ENCODE results near the gene TRAF6. TPM values are rescaled to one million over a fixed set of nuclear protein-coding genes. Genes with fewer than 3 reads are reported as not detected.

The TRAF6 gene
- polyA plus RNA-seq, 1 of the 3 experiments (the other 2 are of a cell fraction) = 4.3 TPM

- H2AFZ ChIP-seq (ENCODE audit: low read depth) = no peak overlapping the region; the same call in 1 of the 2 replicates
- H3K4me2 ChIP-seq = no peak overlapping the region
- H3K27ac ChIP-seq (ENCODE audit: low read depth in 2 of 2, low read length in 1 of 2) = no peak overlapping the region
- H4K20me1 ChIP-seq (ENCODE audit: insufficient read depth) = no peaks in the 10 kb centered on the region
- no peak overlapping the region for H3K9ac ChIP-seq
- no peaks in the 10 kb centered on the region for H3K9me3 ChIP-seq
- H3K27me3 ChIP-seq (ENCODE audit: insufficient read depth) = no peaks in the 10 kb centered on the region
- ChIA-PET CTCF (interaction anchor here (1.1 to 1.3 kb wide), 3 partner anchors 18 to 172 kb away, joined by 3 to 4 read pairs (median 3); no protein-coding TSS in a partner anchor), POLR2A (no interaction called here)
- H3K9me2 ChIP-seq = no peaks in the 10 kb centered on the region
- no peaks in the 10 kb centered on the region for H3F3A ChIP-seq (replicated peaks; ENCODE audit: insufficient read depth)
- 50% methylated on average over 3 of the region's 3 CpGs for WGBS (ENCODE audit: low lambda C conversion rate)
- TF ChIP-seq TEAD4 (IDR thresholded peaks at IDR 0.05; ENCODE audit: borderline replicate concordance, insufficient read depth) (no peak), SIN3A (IDR thresholded peaks at IDR 0.05; ENCODE audit: borderline replicate concordance, low read depth, low read length) (no peak), ELF1 (IDR thresholded peaks at IDR 0.05) (no peak), FOXM1 (IDR thresholded peaks at IDR 0.05; ENCODE audit: low read depth) (no peak), RCOR1 (IDR thresholded peaks at IDR 0.05; ENCODE audit: low read length) (no peak), MEF2A (IDR thresholded peaks at IDR 0.05; ENCODE audit: borderline replicate concordance, low read depth) (no peak), MAX (IDR thresholded peaks at IDR 0.05; ENCODE audit: low read depth) (no peak)
- DNase-seq = no peak
- H3K4me1 ChIP-seq (ENCODE audit: control insufficient read depth in 1 of 2, insufficient read depth in 2 of 2, low read depth in 1 of 2, low read length in 1 of 2) = no peaks in the 10 kb centered on the region
- no peak overlapping the region for H3K4me3 ChIP-seq (ENCODE audit: low read depth in 2 of 2, low read length in 1 of 2)
- H3K79me2 ChIP-seq (ENCODE audit: insufficient read depth) = no peaks in the 10 kb centered on the region
- H3K36me3 ChIP-seq (replicated peaks in 1 of 2; ENCODE audit: control insufficient read depth in 1 of 2, insufficient read depth in 2 of 2, low read length in 1 of 2) = no peaks in the 10 kb centered on the region
These were observed 46.3 kb downstream of the TRAF6 start for GRCh38 chr11:36463781-36464180.

- Histone ChIP-seq H3K9me2 (no peaks in the 10 kb centered on the region), H3K27me3 (ENCODE audit: insufficient read depth) (no peaks in the 10 kb centered on the region), H2AFZ (ENCODE audit: low read depth) (no peak overlapping the region), H3K9me3 (no peaks in the 10 kb centered on the region), H3K79me2 (ENCODE audit: insufficient read depth) (no peaks in the 10 kb centered on the region), H3K27ac (ENCODE audit: low read depth in 2 of 2, low read length in 1 of 2) (no peak overlapping the region), H3K4me3 (ENCODE audit: low read depth in 2 of 2, low read length in 1 of 2) (no peak overlapping the region), H3K4me2 (no peak overlapping the region), H4K20me1 (ENCODE audit: insufficient read depth) (no peaks in the 10 kb centered on the region), H3K4me1 (ENCODE audit: control insufficient read depth in 1 of 2, insufficient read depth in 2 of 2, low read depth in 1 of 2, low read length in 1 of 2) (no peaks in the 10 kb centered on the region), H3F3A (replicated peaks; ENCODE audit: insufficient read depth) (no peaks in the 10 kb centered on the region), H3K9ac (no peak overlapping the region), H3K36me3 (replicated peaks in 1 of 2; ENCODE audit: control insufficient read depth in 1 of 2, insufficient read depth in 2 of 2, low read length in 1 of 2) (no peaks in the 10 kb centered on the region)
- WGBS (ENCODE audit: low lambda C conversion rate) = 98% methylated on average over 9 of the region's 15 CpGs
- TF ChIP-seq POLR2AphosphoS5 (IDR thresholded peaks at IDR 0.05; ENCODE audit: low read depth, low read length) (no peak), FOXM1 (IDR thresholded peaks at IDR 0.05; ENCODE audit: low read depth) (no peak), GATA2 (CRISPR knock-in tag; IDR thresholded peaks at IDR 0.05) (no peak), MAX (IDR thresholded peaks at IDR 0.05; ENCODE audit: low read depth) (no peak)
- no peak for DNase-seq
- POLR2A ChIA-PET = no interaction called here
- CTCF ChIA-PET = interaction anchor here (0.6 to 1.4 kb wide), 3 partner anchors 9 to 170 kb away, joined by 3 to 5 read pairs (median 3); no protein-coding TSS in a partner anchor
These were observed 47.8 kb downstream of the TRAF6 start for GRCh38 chr11:36462321-36462720.

GRCh38 chr11:36460220-36460619, 49.9 kb downstream of the TRAF6 start:
- H3K27ac ChIP-seq (ENCODE audit: low read depth in 2 of 2, low read length in 1 of 2) = no peak overlapping the region
- no peaks in the 10 kb centered on the region for H3K79me2 ChIP-seq (ENCODE audit: insufficient read depth)
- CTCF ChIA-PET = interaction anchor here (1.0 to 2.7 kb wide), 2 partner anchors 18 to 33 kb away, joined by 5 to 7 read pairs; no protein-coding TSS in a partner anchor
- H3K27me3 ChIP-seq (ENCODE audit: insufficient read depth) = no peaks in the 10 kb centered on the region
- no peaks in the 10 kb centered on the region for H4K20me1 ChIP-seq (ENCODE audit: insufficient read depth)
- no peaks in the 10 kb centered on the region for H3K36me3 ChIP-seq (replicated peaks in 1 of 2; ENCODE audit: control insufficient read depth in 1 of 2, insufficient read depth in 2 of 2, low read length in 1 of 2)
- no peaks in the 10 kb centered on the region for H3K9me2 ChIP-seq
- no peaks in the 10 kb centered on the region for H3K9me3 ChIP-seq
- H3F3A ChIP-seq (replicated peaks; ENCODE audit: insufficient read depth) = peaks cover 4% of the 10 kb centered on the region
- no peak for DNase-seq
- H3K4me3 ChIP-seq (ENCODE audit: low read depth in 2 of 2, low read length in 1 of 2) = no peak overlapping the region
- 90% methylated on average over 10 of the region's 10 CpGs for WGBS (ENCODE audit: low lambda C conversion rate)
- POLR2A ChIA-PET = no interaction called here
- H3K4me1 ChIP-seq (ENCODE audit: control insufficient read depth in 1 of 2, insufficient read depth in 2 of 2, low read depth in 1 of 2, low read length in 1 of 2) = peaks cover 3 to 16% of the 10 kb centered on the region in 2 experiments; a peak in 3 of 4 replicates
- H3K9ac ChIP-seq = no peak overlapping the region
- no peak overlapping the region for H3K4me2 ChIP-seq
- H2AFZ ChIP-seq (ENCODE audit: low read depth) = no peak overlapping the region
- TF ChIP-seq FOXJ3 (CRISPR knock-in tag; IDR thresholded peaks at IDR 0.05) = no peak
- TF ChIP-seq RFX5 (IDR thresholded peaks at IDR 0.05; ENCODE audit: low read length) = no peak
- TF ChIP-seq CHD2 (IDR thresholded peaks at IDR 0.05; ENCODE audit: low read length, partially characterized antibody) = no peak
- TF ChIP-seq, protein P1, sequence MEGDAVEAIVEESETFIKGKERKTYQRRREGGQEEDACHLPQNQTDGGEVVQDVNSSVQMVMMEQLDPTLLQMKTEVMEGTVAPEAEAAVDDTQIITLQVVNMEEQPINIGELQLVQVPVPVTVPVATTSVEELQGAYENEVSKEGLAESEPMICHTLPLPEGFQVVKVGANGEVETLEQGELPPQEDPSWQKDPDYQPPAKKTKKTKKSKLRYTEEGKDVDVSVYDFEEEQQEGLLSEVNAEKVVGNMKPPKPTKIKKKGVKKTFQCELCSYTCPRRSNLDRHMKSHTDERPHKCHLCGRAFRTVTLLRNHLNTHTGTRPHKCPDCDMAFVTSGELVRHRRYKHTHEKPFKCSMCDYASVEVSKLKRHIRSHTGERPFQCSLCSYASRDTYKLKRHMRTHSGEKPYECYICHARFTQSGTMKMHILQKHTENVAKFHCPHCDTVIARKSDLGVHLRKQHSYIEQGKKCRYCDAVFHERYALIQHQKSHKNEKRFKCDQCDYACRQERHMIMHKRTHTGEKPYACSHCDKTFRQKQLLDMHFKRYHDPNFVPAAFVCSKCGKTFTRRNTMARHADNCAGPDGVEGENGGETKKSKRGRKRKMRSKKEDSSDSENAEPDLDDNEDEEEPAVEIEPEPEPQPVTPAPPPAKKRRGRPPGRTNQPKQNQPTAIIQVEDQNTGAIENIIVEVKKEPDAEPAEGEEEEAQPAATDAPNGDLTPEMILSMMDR (IDR thresholded peaks at IDR 0.05) = no peak
- TF ChIP-seq USF1 (IDR thresholded peaks at IDR 0.05; ENCODE audit: borderline replicate concordance, low read depth) = no peak
- TF ChIP-seq RXRA (IDR thresholded peaks at IDR 0.05; ENCODE audit: borderline replicate concordance, low read depth) = no peak
- TF ChIP-seq ELF1 (IDR thresholded peaks at IDR 0.05) = no peak
- TF ChIP-seq SIN3A (IDR thresholded peaks at IDR 0.05; ENCODE audit: borderline replicate concordance, low read depth, low read length) = no peak
- TF ChIP-seq, protein P2, sequence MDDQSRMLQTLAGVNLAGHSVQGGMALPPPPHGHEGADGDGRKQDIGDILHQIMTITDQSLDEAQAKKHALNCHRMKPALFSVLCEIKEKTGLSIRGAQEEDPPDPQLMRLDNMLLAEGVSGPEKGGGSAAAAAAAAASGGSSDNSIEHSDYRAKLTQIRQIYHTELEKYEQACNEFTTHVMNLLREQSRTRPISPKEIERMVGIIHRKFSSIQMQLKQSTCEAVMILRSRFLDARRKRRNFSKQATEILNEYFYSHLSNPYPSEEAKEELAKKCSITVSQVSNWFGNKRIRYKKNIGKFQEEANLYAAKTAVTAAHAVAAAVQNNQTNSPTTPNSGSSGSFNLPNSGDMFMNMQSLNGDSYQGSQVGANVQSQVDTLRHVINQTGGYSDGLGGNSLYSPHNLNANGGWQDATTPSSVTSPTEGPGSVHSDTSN (IDR thresholded peaks at IDR 0.05) = no peak
- no peak for TF ChIP-seq EP300 (IDR thresholded peaks at IDR 0.05; ENCODE audit: borderline replicate concordance in 1 of 2, low read depth in 1 of 2, low read length in 1 of 2)
- no peak for TF ChIP-seq NFIC (IDR thresholded peaks at IDR 0.05; ENCODE audit: borderline replicate concordance)
- TF ChIP-seq MEF2A (IDR thresholded peaks at IDR 0.05; ENCODE audit: borderline replicate concordance, low read depth) = no peak
- no peak for TF ChIP-seq GATA2 (CRISPR knock-in tag; IDR thresholded peaks at IDR 0.05)
- no peak for TF ChIP-seq GABPA (IDR thresholded peaks at IDR 0.05; ENCODE audit: low read depth)

Data from SK-N-SH (cell line).